Measurements from ENCODE around the gene COL23A1.

Gene COL23A1

GRCh38 chr5:178418471-178419010 is 171.7 kb downstream of the COL23A1 start:
- DNase-seq = no peak

DNA sequence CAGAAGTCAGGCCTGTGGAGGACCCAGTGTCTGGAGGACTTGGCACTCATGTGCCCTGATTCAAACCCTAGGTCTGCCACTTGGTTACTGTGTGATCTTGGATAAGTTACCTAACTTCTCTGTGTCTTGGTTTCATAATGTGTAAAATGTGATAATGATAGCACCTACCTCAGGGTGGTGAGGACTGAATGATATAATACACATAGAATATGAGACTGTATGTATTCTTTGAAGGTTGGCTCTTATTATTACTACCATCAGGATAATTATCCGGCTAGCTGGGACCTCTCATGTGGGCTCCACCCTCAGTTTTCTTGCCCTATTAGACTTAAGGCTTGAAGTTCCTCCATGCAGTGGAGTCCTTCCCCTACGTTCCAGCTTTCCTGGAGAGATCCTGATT is 172.2 kb downstream of the COL23A1 start:
- no peak for DNase-seq

DNA sequence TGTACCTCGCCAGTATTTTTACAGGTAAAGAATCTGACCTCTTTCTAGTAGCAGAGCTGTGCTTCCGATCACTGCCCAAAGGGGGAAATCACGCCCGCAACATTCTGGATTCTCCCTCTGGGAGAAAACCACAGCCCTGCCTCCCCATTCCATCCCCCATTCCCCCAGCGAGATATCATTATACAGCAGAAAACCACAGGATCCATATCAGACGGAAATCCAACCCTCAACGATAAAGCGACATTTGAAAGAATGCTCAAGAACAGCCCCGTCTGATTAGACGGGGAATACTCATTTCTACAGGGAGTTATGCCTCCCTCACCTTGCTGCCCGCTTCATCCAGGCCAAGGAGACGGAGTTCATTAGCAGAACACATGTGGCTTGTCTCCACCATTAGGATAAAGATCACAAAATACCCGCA is 172.8 kb downstream of the COL23A1 start:
- DNase-seq = no peak

DNA sequence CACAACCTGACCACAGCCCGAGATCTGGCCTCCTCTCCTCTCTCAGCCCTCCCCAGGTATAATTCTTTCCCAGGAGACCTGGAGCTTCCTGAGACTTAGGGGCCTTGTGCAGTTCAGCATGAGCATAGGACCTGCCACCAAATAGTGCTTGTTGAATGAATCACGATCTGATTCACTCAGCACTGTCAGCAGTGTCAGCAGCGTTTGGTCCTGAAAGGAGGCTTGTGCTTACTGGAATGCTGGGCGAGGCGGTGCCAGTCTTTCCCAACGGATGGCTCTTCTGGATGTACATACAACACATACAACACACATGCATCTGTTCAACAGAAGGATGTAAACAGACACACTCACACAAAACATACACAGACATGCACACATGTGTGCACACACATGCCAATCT is 173.3 kb downstream of the COL23A1 start:
- DNase-seq = no peak

GRCh38 chr5:178416206-178416882 is 173.8 kb downstream of the COL23A1 start:
- no peak for DNase-seq

- DNase-seq = no peak
Measured at GRCh38 chr5:178415353-178415752, 174.8 kb downstream of the COL23A1 start.

DNA sequence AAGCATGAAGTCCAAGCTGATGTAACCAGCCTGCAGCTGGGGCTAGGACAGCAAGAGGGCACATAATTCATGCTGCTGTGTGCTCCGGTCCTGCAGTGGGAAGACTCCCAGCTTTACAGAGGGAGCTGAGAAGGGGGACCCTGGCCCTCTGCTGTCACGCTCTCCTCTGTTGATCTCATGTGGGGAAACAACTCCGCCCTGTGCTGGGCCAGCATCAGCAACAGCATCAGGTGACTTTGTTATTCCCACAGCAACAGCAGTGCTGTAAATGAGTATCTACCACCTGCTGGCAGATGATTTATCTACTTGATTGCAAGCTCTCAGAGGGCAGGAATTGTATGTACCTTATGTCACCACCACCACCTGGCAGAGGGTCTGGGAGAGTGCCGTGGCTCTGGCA is 176.2 kb downstream of the COL23A1 start:
- DNase-seq = no peak

- no peak for DNase-seq
Measured at GRCh38 chr5:178411083-178411482, 179.1 kb downstream of the COL23A1 start.

DNA sequence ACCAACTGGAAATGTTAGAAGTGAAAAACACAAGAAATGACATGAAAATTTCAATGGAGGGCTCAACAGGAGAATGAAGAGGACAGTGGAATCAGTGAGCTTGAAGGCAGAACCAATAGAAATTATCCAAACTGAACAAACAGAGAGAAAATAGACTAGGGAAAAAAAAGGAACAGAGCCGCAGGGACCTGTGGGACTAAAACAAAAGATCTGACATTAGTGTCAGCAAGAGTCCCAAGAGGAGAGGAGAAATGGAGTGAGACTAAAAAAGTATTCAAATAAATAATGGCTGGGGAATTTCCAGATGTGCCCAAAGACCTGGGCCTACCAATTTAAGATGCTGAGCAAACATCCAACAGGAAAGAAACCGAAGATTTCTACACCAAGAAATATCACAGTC is 182.5 kb downstream of the COL23A1 start:
- no peak for DNase-seq

GRCh38 chr5:178404987-178405386 is 185.2 kb downstream of the COL23A1 start:
- no peak for DNase-seq

DNA sequence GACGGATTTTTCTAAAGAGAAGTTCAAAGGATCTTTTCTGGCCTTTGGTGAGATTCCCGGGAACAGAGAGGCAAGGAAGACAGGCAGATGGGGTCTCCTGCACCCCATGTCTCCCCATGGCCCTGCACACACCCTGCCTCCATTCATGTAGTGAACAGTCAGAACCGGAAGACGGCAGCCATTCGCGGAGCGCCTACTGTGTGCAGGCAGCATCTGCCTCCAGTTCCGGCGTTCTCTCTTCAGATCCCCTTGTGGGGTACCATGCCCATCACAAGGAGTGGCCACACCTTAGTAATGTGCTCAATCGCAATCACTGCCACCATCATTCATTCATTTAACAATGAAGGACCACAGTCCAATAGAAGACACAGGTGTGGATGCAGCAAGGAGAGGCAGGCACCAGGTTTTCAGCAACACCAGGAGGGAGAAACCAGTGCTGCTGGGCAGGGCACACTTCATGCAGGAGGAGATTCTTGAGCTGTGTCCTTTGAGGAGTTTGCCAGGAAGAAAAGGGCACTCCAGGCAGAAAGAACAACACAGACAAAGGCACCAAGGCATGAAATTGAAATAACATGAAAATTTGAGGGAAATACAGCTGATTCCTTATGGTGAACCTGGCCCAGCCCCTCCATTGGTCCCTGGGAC is 186.1 kb downstream of the COL23A1 start:
- DNase-seq = no peak

- DNase-seq = no peak
Measured at GRCh38 chr5:178403351-178403750, 186.8 kb downstream of the COL23A1 start.

GRCh38 chr5:178399701-178400095 is 190.5 kb downstream of the COL23A1 start:
- no peak for DNase-seq

DNA sequence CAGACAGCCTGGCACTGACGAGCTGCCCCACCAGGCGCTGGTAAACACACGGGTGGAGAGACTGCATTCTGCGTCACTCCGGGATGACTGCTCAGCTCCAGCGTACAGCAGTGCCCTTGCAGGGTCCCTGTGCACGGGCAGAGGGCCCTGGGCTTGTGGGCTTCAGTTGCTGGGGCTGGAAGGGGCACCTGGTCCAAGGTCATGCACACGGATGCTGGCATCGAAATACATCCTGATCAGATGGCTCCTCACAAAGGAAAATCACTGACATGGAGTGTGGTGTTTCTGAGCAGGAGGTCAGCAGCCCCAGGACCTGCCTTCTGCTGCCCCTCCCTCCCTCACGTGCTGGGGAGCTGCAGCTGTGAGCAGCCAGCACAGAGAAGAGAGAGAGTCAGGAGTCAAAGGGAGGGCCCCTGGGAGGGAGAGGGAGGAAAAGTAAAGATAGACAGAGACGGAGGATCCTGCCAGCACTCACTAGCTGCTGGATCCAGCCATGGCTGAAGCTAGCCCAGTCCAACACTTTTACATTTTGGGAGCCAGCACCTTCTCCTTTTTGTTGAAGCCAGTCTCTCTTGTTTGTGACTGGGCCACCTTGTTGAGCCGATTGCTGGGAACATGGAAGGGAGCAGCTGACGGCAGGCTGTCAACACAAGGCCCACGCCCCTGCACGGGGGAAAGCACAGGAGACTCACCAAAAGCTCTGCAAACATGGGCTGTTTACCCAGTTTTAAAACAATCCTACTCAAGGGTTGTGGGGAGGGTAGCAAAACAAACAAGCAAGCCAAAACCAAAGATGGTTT is 191.1 kb downstream of the COL23A1 start:
- DNase-seq = no peak

- no peak for DNase-seq
Measured at GRCh38 chr5:178396796-178397720, 193.1 kb downstream of the COL23A1 start.

DNA sequence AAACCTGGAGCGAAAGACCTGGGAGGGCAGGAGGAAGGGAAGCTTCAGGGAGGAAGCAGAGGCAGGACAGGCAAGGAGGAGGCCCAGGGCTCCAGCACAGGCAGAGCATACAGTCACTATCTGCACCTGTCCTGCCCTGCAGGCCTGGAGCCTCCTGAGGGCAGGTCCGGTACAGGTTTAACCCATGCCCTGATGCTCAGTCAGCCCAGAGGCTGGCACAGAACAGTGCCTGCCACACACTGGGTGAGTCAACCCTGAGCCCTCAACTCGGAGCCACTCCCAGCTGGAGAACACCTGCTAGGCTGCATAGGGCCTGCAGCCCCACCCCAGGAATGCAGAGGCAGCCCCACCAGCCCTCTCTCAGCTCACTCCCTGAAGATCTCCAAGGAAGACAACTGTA is 196.1 kb downstream of the COL23A1 start:
- no peak for DNase-seq

- no peak for DNase-seq
Measured at GRCh38 chr5:178392931-178393394, 197.2 kb downstream of the COL23A1 start.

GRCh38 chr5:178392386-178392785 is 197.8 kb downstream of the COL23A1 start:
- no peak for DNase-seq

DNA sequence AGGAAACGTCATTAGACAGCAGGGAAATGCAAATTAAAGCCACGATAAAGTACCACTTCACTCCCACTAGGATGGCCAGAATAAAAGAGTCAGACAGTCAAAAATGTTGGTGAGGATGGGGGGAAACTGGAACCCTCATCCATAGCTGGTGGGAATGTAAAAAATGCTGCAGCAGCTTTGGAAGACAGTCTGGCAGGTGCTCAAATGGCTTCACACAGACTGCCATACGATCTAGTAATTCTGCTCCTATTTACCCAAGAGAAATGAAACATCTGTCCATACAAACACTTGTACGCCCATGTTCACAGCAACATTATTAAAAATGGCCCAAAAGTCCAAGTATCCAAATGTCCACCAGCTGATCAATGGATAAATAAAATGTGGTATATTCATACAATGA is 198.7 kb downstream of the COL23A1 start:
- no peak for DNase-seq

GRCh38 chr5:178389796-178390195 is 200.4 kb downstream of the COL23A1 start:
- DNase-seq = no peak

- no peak for DNase-seq
Measured at GRCh38 chr5:178389026-178389729, 201.0 kb downstream of the COL23A1 start.
